Dedifferentiated amniotic fluid mesenchymal stem cell (primary cell): ENCODE results near the gene HMG20B.
A peak's percentile ranks its signal among the peaks of the same experiment; 100 is the strongest.

Experiments
- DNase-seq: peaks from one replicate; pipeline ENCODE4 v3.0.0-alpha.2; 2016; ENCODE audit errors: extremely low spot score

The HMG20B gene

DNA sequence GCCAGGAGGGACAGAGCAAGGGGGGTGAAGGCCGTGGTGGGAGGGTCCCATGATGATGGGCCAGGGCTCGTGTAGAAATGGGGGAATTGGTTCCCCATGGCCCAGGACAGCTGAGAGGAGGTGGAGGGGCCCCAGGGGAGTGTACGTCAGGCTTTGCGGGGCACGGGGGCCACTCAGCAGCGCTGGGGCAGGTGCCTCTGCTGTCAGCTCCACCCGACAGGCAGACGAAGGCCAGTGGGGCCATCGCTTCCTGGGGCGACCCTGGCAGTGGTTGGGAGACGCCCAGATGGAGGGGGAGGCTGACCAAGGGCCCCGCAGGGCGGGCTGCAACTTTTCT lies 35.7 kb upstream of the HMG20B start:
- no peak for DNase-seq

DNA sequence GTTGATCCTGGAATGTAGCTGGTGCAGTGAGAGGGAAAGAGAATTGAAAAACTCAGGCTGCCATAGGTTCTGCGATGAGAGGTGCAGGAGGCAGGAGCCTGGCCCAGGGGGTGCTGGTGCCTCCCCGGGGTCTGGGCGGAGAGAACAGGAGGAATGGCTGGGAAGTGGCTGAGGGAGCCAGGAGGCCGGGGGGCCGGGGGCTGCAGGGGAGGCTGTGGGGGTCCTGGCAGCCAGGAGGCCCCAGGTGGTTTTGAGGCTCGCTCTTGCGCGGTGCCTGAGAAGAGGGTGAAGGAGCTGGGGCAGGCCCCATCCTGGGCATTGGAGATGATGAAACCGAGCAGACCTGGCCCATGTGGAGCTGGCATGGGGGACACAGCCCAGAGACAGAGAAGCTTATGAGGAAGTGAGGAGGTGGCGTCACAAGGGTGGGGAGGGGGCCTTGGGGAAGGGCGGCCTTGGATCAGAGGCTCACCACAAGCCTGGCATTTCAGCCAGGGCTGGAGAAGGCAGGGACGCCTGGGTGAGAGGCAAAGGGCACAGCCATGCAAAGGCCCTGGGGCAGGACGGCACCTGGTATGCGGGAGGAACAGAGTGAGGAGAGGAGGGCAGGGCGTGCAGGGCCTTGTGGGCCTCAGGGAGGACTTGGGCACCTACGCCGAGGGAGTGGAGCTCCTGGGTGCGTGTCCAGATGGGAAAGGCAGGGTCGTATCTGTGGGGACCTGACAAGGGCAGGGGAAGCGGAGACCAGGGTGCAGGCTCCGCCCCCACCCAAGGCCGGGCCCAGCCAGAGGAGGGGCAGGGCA lies 35.1 kb upstream of the HMG20B start:
- no peak for DNase-seq

DNA sequence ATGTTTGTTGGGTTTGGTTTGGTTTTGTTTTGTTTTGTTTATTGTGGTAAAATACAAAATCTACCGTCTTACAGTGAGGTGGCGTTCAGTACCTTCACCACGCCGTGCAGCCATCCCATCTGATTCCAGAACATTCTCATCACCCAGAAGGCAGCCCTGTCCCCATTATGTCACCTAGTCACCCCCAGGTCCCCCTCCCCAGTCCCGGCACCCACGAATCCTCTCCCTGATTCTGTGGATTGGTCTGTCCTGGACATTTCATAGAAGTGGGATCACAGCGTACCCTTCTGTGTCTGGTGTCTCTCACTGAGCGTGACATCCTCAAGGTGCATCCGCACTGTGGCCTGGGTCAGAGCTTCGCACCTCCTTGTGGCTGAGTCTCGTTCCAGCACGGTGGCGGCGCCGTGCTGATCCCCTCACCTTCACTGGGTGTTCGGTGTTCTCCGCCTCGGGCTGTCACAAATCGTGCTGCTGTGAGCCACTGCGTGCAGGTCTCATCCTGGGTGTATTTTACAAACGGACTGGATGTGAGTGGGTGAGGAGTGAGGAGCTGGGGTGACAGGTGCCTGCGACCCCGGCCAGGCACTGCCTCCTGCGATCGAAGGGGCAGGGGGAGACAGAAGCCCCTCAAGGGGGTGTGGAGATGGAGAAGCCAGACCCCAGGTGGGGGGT lies 34.4 kb upstream of the HMG20B start:
- DNase-seq, result no peak

DNA sequence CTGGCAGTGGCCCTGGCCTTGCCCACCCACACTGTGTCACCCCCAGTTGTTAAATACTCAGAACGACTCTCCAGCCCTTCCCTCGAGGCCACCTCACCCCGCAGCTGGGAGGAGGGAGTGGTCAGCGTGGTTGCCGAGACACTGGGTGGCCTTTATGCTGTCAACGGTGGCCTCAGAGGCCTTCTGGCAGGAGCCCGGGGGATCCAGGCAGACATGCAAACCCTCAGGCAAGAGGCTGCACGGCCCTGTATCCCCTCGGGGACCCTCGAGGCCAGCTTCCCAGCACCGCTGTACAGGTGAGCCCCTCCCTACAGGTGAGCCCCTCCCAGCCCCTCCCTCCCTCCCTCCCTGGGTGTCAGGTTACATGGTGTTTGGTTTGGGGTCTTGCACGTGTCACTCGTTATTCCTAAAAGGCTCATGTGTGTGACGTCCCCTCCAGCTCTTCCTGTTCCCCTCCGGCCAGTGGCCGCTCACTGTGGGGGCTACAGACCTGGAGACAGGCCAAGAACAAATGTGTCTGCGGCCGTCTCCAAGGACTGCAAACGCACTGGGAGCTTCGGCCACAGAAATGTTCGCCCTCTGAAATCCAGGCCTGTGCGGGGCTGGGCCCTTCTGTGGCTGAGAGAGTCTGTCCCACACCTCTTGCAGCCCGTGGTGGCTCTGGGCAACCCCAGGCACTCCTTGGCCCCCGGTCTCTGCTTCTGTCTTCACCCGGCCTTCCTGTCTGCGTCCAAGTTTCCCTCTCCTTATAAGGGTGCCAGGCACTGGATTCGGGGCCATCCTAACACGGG lies 33.6 kb upstream of the HMG20B start, which contains the start of gene TEKTIP1:
Gene TEKTIP1, plus strand, starts transcription at position 210 of the 791 bp plus-strand sequence. Its CDS starts 4 bp downstream, at position 214.
- no peak for DNase-seq

DNA sequence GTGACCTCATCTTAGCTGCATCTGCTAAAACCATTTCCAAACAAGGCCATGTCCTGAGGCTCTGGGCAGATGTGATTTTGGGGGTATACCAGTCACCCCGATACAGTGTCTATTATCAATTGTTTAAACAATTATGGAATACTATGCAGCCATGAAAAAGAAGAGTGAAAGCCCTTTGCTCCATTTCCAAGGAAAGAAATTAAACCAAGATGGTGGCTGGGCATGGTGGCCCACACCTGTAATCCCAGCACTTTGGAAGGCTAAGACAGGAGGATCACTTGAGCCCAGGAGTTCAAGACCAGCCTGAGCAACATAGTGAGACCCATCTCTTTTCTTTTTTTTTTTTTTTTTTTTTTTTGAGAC lies 33.0 kb upstream of the HMG20B start:
- DNase-seq, result no peak

DNA sequence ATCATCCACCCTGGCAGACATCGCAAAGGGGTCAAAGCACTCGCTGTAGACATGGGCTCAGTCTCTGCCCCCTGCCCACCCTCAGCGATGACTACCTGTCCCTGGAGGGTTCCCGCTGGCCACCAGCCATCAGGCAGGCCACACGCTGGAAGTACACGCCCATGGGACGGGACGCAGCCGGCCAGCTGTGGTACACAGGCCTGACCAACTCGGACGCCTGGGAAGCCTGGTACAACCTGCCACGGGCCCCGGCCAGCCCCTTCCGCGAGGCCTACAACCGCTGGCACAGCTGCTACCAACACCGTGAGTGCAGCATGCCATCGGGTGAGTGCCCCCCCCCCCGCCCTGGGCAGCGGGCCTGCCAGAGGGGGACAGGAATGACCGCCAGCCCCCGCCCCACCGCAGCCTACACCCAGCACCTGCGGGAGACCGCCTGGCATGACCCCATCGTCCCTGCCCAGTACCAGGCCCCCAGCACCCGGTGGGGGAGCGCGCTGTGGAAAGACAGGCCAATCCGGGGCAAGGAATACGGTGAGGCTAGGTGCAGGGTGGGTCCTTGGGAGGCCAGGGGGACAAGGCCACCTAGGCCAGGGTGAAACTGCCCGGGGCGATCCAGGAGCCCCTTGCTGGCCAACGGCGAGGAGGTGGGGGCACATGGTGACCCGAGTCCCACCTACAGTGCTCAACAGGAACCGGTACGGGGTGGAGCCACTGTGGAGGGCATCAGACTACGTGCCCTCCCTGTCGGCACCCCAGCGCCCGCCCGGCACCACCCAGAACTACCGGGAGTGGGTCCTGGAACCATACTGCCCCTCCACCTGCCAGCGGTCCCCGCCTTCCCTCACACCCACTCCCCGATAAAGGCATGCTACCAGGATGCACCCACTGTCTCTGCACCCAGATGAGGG lies 29.3 kb upstream of the HMG20B start:
- DNase-seq, result no peak

DNA sequence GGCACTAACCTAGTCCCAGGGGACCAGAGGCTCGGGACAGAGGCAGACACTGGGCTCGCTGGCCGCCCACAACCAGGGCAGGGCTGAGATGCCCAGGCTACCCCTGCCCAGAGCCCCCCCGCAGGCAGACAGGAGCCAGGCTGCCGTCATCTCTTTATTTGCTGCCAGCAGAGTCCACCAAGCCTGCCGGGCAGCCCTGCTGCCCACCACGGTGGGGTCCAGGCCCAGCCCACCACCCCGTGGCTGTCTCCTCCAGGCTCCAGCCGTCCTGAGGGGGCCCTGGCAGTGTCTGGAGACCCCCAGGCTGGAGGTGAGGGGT lies 28.7 kb upstream of the HMG20B start:
- DNase-seq, result no peak

DNA sequence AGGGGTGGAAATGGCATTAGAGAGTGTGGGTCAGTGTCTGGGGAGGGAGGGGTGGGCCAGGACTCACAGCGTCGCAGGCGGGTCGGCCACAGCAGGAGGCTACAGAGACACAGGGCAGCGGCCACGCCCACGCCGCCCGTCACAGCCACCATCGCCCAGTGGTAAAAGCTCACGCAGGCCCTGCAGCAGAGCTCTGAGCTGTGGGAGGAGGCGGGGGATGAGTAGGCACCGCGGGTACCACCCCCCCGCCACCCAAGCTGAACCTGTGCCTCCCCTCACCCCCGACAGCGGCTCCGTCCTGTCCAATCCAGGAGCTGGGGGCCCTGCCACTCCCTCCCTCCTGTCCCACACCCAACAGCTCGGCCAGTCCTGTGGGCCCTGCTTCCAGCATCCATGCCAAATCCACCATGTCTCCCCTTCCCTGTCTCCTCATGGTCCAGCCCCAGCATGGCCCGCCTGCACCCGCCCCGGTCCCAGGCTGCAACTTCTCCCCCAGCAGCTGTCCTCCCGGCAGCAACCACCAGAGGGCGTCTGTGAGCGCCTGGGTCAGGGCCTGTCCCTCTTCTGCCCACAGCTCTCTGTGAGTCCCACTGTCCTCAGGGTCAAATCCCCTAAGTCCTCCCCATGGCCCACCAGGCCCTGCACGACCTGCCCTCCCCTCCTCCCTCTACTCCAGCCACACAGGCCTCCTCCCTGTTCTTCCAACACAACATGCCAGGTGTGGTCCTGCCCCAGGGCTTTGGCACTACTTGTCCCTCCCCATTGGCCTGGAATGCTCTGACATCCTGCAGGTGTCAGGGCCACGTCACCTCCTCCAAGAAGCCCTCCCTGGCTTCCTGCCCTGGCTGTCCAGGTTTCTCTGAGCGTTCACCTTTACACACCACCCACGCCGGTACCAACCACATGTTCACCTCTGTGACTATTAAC lies 27.7 kb upstream of the HMG20B start:
- DNase-seq, result peak; percentile 26

DNA sequence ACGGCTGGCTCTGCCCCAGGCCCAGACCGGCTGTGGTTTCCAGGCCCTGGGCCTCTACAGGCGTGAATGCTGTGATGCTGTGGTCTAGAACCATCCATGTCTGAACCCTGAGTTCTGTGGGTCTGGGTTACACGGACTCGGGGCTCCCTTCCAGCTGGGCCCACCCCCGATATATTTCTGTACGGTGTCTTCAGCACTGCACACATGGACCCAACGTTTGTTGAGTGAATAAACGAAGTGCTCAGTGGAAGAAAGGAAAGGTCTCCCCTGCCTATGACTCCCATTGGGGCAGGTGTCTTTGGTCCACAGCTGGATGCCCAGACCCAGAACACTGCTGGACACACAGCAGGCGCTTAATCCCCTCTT lies 27.1 kb upstream of the HMG20B start:
- DNase-seq, result no peak

DNA sequence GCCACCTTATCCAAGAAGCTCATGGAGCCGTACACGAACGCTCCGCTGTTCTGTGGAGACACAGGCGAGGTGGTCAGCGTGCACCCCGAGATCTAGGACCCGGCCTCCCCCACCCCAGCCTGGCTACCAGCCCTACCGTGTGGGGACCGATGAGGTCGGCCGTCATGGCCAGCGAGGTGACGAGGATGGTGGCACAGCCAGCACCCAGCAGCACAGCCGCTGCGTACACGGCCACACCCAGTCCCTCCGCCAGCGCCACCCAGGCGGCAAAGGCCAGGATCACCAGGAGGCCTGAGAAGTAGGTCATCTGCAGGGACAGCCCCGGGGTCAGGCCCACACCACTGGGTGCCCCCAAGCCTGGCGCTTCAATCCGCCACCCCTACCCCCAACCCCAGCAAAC lies 26.6 kb upstream of the HMG20B start:
- no peak for DNase-seq

DNA sequence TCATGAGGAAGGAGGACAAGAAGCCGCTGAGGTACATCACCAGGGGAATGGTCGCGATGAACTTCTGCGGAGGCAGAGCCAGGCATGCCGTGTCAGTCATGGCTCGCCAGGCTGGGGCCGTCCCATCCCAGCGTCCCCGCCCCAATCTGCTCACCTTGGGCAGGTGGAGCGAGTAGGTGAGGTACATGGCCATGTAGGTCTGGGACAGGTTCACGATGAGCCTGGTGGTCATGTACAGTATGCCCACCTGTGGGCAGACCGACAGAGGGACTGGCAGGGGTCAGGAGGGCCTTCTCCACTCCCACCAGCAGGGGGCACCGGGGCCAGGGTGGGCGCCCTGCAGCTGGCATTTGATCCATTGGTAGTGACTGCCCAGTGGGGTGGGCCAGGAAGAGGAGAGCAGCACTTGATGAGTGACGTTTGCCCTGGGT lies 25.4 kb upstream of the HMG20B start:
- no peak for DNase-seq

DNA sequence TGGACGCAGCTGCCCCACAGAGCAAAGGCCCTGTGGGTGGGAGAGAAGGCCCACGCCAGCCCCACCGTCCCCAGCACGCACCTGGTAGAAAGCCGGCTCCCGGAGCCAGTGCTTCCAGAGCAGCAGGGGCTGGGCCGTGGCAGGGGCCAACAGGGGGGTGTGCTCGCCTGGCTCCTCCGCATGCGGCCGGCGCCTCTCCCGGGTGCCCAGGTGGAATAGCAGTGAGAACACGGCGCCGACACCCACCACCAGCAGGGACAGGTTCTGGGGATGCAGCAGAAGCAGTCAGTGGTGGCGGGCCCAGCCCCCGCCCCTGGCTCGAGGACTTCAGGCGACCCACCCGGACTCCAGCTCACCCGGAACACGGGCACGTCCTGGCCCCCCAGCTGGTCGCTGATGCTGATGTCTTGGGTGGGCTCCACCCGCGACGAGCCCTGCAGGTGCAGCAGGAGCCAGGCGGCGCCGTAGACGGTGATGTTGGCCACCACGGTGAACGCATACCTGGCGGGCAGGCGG lies 24.9 kb upstream of the HMG20B start:
- no peak for DNase-seq

DNA sequence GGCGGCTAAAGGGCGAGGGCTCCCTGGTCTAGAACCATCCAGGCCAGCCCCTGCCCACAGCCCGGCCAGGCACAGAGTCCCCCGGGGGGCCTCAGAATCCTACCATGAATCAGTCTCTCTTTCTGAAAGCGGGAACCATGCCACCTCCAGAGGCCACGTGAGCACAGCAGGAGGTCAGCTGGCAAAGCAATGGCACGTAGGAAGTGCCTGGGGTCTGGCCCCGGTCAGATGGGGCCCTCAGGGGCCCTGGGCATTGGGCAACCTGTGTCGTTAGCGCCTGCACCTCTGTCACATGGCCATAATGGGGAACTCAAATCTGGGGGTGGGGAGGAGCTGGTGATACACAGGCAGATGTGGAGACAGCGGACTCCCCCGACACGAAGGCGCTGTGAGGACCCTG lies 24.1 kb upstream of the HMG20B start:
- DNase-seq, result no peak

DNA sequence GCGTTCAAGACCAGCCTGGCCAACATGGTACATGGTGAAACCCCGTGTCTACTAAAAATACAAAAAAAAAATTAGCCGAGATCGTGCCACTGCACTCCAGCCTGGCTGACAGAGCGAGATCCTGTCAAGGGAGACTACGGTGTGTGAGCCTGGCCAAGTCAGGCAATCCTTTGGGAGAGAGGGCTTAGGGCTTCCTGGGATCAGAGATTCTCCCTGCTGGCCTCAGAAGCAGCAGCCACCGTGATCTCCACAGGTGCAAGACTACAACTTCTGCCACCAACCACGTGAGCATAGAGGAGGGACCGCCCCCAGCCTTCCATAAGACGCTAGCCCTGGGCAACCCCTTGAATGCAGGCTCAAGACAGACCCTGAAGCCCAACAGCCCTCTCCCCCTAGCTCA lies 22.9 kb upstream of the HMG20B start:
- no peak for DNase-seq

DNA sequence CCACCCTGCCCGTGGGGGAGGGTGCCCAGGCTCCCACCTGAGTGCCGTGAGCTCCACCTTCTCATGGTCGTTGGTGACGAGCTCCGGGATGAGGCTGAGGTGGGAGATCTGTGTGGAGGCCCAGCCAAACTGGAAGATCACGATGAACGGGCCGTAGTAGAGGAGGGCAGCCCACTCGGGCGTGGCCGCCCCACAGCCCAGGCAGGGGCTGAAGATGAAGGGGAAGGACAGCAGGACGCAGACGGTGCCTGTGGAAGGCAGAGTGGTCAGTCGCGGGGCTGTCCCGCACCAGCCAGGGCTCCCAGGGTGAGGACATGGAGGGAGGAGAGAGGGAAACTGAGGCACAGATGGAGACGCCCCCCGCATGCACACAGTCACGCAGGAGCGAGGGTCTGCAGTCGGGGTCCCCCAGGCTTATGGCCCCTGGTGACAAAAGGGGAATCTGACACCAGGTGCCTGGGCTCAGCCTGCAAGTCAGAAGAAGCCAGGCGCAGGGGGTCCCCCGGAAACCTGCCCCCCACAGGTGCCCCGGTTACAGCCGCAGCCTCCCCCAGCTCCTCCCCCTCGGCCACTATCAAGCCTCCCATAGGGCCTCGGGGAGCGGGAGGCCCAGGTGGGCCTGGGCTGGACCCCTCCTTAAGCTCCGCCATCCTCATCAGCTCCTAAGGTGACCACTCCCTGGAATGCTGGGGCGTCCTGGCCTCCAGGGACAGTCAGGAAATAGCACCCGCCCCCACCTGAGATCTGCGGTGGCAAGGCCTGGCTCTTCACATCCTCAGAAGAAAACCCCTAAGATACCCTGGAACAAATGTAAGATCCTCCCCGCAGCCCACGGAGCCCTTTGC lies 21.6 kb upstream of the HMG20B start:
- no peak for DNase-seq

DNA sequence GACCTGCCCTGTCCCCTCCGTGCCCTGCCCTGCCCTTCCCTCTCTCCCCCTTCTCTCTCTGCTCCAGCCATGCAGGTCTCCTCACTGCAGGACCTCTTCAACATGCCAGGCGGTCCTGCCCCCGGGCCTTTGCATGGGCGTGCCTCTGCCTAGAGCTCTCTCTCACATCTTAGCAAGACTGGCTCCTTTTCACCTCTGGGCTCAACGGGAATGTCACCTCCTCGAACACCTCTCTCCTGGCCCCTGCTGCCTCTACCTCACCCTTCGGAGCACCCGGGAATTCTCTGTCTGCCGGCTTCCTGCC lies 21.0 kb upstream of the HMG20B start:
- no peak for DNase-seq

DNA sequence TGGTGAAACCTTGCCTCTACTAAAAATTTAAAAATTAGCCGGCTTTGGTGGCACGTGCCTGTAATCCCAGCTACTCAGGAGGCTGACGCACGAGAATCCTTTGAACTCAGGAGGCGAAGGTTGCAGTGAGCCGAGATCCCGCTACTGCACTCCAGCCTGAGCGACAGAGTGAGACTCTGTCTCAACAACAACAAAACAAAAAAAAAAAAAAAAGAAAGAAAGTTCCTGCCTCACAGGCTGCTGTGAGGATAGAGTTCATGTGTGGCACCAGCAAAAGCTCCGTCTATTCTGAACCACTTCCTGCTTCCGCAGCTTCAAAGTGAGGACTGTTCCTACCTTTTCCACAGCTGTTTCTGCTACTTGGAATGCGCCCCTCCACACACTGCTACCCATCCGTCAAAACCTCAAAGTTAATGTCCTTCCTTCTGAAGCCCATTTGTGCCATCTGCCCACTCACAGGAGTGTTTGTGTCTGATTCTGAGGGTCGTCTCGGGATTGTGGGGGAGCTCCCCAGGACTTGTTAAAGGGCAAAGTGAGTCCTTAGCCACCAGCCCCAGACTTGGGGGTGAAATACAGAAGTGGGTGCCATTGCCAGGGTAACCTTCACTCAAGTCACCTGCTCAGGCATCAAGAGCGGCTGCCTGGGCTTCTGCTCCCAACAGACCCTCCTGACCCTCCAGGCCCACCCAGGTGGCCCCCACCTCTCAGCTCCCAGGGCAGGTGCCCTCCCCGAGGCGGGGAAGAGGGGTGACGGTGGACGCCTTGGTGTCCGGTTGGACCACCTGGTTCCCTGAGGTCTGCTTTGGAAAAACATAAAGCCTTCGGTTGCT lies 18.3 kb upstream of the HMG20B start:
- DNase-seq, result no peak

DNA sequence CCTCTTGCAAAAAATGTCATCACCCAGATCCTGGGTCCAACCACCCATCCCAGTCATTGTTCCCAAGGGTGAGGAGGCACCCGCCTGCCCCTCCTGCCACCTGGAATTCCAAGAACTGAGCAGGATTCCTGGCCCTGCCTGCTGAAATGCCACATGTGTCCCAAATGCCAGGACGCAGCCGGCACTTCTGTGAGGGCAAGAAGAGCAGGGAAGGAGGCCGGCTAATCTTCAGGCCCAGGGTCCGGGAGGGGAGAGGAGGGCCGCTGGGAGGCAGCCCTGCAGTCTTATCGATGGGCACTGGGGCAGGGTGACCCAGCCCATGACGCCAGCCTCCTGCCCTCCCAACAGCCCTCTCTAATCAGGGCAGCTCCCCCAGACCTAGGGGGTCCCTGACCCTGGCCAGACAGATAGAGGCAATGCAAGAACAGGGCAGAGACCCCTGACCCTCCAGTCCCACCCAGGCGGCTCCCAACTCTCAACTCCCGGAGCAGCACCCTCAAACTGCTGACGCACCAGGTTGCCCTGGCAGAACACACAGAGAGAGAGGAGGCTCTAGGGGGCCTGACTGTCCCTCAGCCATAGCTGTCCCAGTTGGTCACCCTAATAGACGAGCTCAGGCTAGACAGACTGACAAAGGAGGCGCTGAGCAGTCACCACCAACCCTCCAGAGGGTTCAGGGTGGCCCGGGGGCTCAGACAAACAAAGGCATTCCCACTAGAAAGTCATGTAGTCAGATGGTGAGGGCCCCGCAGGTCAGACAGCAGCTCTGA lies 16.9 kb upstream of the HMG20B start:
- DNase-seq, result no peak
